Pons (tissue), 1 donor: ENCODE data around the gene CD22.
"Not testable (repeated sequence)": the region's sequence is repeated elsewhere in the genome, so short reads cannot be mapped to it uniquely, and the experiment has no call there.

Source experiments
- DNase-seq: peaks from one replicate; pipeline ENCODE4 v3.0.0-alpha.2; 2016; ENCODE audit warnings: low spot score

CD22 gene

DNA sequence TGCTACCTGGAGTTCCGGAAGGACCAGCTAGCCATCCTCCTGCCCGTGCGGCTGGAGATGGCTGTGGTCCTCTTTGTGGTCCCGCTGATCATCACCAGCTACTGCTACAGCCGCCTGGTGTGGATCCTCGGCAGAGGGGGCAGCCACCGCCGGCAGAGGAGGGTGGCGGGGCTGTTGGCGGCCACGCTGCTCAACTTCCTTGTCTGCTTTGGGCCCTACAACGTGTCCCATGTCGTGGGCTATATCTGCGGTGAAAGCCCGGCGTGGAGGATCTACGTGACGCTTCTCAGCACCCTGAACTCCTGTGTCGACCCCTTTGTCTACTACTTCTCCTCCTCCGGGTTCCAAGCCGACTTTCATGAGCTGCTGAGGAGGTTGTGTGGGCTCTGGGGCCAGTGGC is 30.4 kb downstream of the CD22 start:
- not testable (repeated sequence) for DNase-seq

DNA sequence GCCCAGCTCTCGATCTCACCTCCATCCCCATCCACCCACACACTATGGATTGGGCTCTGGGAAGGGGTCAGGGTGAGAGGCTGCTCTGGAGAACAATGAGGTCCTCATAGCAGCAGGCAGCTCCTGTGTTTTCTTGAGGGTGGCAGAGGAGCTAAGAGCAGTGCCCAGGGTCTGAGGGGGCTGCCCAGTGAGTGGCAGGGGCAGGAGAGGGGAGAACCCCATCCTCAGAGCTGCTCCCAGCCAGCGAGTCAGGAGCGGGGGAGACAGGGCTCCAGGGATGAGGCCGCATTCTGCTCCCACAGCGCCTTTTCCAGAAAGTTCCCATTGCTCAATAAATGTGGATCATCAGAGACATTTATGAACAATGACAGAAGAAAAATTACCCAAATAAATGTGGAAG is 31.1 kb downstream of the CD22 start:
- not testable (repeated sequence) for DNase-seq

- no peak for DNase-seq
These were observed 32.0 kb downstream of the CD22 start for GRCh38 chr19:35360880-35361420.

DNA sequence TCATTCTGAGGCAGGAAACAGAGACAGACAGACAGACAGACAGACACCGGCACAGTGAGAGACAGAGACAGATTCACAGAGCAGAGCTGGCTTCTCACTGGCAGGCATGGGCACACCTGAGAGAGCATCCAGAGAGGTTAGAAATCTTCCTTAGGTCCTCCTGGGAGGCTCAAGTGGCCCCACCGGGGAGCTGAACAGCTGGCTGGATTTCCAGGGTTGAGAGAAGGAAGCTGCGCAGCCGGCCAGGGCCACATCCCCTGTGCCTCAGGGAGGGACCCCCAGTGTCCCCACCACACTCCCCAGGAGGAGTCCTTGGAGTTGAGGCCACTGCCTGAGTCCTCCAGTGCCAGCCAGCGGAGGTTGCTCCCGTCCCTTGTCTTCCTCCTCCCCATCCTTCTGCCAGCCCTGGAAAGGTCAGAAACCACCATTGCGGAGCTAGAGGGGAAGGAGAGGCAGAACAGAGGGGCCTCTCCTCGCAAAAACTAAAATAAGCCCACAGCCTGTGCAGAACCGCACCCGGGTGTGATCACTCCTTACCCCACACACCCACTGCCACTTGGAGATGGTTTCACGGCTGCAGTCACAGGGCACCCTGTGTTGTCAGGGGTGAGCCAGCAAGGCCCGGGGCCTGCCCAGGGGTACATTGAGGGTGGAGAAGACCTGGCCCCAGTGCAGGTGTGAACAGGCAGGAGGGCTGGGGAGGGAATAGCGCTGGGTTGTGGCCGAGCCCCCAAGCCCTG is 33.4 kb downstream of the CD22 start:
- DNase-seq: no peak

- no peak for DNase-seq
These were observed 34.1 kb downstream of the CD22 start for GRCh38 chr19:35363001-35363590.

DNA sequence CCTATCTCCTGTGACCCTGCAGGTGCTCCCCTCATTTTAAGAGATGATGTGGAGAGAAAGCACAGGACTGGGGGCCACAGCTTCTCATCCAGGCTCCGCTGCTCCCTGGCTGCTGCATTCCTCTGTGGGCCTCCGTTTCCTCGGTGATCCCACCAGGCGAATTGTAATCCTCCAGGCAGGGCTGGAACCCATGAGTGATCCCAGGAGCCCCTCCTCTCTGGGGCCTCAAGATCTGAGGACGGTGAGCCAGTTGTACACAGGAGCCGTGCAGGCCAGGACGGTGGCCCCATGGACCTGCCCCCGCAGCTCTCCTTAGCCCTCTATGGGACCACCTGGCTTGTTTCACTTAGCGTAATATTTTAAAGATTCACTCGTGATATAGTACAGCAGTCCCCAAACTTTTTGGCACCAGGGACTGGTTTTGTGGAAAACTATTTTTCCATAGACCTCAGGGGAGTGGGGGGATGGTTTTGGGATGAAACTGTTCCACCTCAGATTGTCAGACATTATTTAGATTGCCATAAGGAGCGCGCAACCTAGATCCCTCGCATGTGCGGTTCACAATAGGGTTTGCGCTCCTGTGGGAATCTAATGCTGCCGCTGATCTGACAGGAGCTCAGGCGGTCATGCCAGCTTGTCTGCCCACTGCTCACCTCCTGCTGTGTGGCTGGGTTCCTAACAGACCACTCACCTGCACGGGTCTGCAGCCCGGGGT is 34.9 kb downstream of the CD22 start:
- no peak for DNase-seq

GRCh38 chr19:35365303-35365702 is 36.3 kb downstream of the CD22 start:
- no peak for DNase-seq

DNA sequence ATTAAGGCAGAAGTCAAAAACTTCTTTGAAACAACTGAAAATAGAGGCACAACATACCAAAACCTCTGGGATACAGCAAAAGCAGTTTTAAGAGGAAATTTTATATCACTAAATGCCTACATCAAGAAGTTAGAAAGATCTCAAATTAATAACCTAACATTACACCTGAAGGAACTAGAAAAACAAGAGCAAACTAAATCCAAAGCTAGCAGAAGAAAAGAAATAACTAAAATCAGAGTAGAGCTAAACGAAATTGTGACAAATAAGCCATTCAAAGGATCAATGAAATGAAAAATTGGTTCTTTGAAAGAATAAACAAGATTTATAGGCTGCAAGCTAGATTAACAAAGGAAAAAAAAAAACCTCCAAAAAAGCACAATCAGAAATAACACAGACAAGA is 39.4 kb downstream of the CD22 start:
- no peak for DNase-seq

DNA sequence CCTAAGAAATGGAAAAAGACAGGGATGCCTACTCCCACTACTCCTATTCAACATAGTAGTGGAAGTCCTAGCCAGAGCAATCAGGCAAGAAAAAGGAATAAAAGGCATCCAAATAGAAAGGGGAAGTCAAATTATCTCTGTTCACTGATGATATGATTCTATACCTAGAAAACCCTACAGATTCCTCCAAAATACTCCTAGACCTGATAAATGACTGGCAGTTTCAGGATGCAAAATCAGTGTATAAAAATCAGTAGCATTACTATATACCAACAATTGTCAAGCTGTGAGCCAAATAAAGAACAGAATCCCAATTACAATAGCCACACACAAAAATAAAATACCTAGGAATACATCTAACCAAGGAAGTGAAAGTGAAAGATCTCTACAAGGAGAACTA is 40.5 kb downstream of the CD22 start:
- DNase-seq: no peak

- no peak for DNase-seq
These were observed 41.7 kb downstream of the CD22 start, which contains the start of gene GPR42 for GRCh38 chr19:35370722-35371121. Gene GPR42 (plus strand): TSS chr19:35371068. CDS start chr19:35371360, 292 bp downstream.

- DNase-seq: no peak
These were observed 44.5 kb downstream of the CD22 start for GRCh38 chr19:35373492-35373891.

DNA sequence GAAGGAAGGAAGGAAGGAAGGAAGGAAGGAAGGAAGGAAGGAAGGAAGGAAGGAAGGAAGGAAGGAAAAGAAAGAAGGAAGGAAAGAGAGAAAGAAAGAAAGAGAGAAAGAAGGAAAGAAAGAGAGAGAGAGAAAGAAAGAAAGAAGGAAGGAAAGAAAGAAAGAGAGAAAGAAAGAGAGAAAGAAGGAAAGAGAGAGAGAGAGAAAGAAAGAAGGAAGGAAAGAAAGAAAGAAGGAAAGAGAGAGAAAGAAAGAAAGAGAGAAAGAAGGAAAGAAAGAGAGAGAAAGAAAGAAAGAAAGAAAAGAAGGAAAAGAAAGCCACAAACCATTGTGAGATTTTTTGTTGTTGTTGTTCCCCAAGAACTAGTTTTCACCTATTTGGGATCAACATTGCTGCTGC is 45.0 kb downstream of the CD22 start:
- not testable (repeated sequence) for DNase-seq

DNA sequence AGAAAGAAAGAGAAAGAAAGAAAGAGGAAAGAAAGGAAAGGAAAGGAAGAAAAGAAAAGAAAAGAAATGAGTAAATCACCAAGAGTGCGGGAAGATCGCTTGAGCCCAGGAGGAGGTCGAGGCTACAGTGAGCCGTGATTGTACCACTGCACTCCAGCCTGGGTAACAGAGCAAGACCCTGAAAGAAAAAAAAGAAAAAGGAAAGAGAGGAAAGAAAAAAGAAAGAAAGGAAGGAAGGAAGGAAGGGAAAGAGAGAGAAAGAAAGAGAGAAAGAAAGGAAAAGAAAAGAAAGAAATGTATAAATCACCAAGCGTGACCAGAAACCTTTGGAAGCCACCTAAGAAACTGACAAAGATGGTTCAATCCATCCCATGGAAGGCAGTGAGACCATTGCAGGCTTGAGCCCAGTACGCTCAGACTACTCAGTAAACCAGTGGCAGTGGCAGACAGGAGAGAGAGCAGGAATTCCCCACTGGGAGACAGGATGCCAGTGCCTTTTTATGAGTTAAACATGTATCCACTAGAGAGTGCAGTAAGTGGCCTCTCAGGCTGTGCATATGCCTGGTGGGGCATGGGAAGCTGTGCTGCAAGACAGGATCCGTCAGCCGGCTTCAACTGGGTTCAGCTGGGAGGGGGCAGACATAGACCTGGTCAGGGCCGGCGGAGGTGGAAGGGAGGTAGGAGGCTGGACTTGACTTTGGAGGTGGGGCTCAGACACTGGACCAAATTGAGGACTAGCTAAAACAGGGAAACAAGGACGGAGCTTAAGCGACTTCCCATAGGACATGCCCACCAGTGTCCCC is 46.7 kb downstream of the CD22 start:
- no peak for DNase-seq

DNA sequence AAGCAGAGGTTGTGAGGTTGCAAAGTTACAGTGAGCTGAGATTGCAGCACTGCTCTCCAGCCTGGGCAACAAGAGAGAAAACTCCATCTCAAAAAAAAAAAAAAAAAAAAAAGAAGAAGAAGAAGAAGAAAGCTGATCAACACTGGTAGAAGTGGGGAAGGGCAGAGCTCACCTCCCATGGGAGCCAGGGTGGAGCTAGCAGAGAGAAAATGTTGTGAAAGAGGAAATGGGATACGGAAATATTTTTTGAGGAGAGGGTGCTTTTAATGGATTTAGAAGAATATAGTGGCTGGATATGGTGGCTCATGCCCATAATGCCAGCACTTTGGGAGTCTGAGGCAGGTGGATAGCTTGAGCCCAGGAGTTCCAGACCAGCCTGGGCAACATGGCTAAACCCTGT is 48.7 kb downstream of the CD22 start:
- no peak for DNase-seq

GRCh38 chr19:35378356-35378755 is 49.4 kb downstream of the CD22 start:
- no peak for DNase-seq

- DNase-seq: not testable (repeated sequence)
These were observed 50.6 kb downstream of the CD22 start for GRCh38 chr19:35379545-35379944.

GRCh38 chr19:35379992-35380391 is 51.0 kb downstream of the CD22 start:
- DNase-seq: no peak

DNA sequence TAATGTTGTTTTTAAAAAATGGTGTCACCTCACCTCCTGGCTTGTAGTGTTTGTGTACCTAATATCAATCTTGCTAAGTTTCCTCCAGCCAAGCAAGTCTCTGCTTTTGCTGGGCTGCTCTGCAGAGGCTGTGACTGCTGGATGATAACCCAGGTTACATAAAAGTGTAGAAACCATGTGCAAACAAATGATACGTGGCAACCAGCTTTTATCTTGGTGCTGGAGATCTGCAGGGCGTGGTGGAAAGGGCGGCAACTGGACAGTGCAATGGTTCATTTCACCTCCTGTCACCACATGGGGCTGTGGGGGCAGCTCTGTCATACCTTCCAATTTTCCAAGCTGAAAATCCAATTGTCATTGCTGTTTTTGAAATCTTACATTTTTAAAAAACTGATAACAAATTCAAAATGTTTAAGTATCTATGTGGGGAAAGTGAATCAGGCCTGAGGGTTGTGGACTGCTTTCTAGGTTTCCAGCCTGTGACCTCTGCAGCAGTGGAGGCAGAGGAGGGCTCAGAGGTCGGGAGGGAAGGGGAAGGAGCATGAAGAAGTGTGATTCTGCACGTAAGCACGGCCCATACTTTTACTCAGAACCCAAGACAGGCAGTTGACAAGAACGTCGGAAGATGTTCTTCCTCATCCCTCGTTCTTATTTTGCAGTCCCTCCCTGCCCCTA is 51.6 kb downstream of the CD22 start:
- no peak for DNase-seq

DNA sequence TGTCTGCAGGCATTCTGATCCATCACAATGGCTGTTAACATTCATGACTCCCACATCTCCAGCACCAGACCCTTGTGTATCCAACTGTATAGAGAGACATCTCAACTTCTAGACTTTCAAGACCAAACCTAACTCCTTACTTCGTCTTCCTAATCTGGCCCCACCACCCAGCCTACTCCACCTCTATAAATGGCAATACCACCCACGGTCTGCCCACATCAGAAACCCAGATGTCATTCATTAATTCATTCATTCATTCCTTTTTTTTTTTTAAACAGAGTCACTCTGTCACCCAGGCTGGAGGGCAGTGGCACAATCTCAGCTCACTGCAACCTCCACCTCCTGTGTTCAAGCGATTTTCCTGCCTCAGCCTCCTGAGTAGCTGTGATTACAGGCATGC is 52.3 kb downstream of the CD22 start:
- no peak for DNase-seq

GRCh38 chr19:35381926-35382325 is 52.9 kb downstream of the CD22 start:
- no peak for DNase-seq

GRCh38 chr19:35383536-35383935 is 54.5 kb downstream of the CD22 start:
- no peak for DNase-seq
